DOHH2 (cell line): ENCODE data around the gene KATNIP.

Experiments used
- H3F3A ChIP-seq: fragments of 200-600 bp; sonication (generic), shearing (Covaris generic); 2 replicates; pipeline ENCODE4 v1.6.0; 2016; ENCODE audit warnings: antibody characterized with exemption, mild to moderate bottlenecking; ENCODE audit not compliant: control insufficient read depth, insufficient read depth
- H3K27ac ChIP-seq: fragments of 200-600 bp; sonication (generic); 2 replicates; pipeline ENCODE4 v1.5.1; 2014; ENCODE audit warnings: low read depth, mild to moderate bottlenecking, low read length, moderate library complexity
- H3K27me3 ChIP-seq: fragments of 200-600 bp; sonication (generic); 2 replicates; pipeline ENCODE4 v1.6.1; 2014; ENCODE audit warnings: mild to moderate bottlenecking, low read length, mixed read lengths; ENCODE audit not compliant: control insufficient read depth
- H3K36me3 ChIP-seq: fragments of 200-600 bp; sonication (generic); 2 replicates; pipeline ENCODE4 v1.6.1; 2014; ENCODE audit warnings: mild to moderate bottlenecking, low read length, moderate library complexity, mixed read lengths; ENCODE audit not compliant: control insufficient read depth
- H3K4me1 ChIP-seq: fragments of 200-600 bp; sonication (generic); 2 replicates; pipeline ENCODE4 v1.6.1; 2014; ENCODE audit warnings: mild to moderate bottlenecking, low read length, mixed read lengths; ENCODE audit not compliant: control insufficient read depth
- H3K4me2 ChIP-seq: fragments of 200-600 bp; sonication (generic); 2 replicates; pipeline ENCODE4 v1.6.0; 2014; ENCODE audit warnings: mild to moderate bottlenecking, low read length, moderate library complexity
- H3K4me3 ChIP-seq: fragments of 200-600 bp; sonication (generic); 2 replicates; pipeline ENCODE4 v1.5.1; 2014; ENCODE audit warnings: mild to moderate bottlenecking, low read length, mixed read lengths
- H3K79me2 ChIP-seq: fragments of 200-600 bp; sonication (generic); 2 replicates; pipeline ENCODE4 v1.6.1; 2014; ENCODE audit warnings: mild to moderate bottlenecking, low read length, mixed read lengths; ENCODE audit not compliant: control insufficient read depth
- H3K9me2 ChIP-seq: fragments of 200-600 bp; sonication (generic); replicated peaks from 2 replicates; pipeline ENCODE4 v1.6.1; 2014; ENCODE audit warnings: mild to moderate bottlenecking, low read length, mixed read lengths; ENCODE audit not compliant: control insufficient read depth
- H3K9me3 ChIP-seq: fragments of 200-600 bp; sonication (generic); 2 replicates; pipeline ENCODE4 v1.6.1; 2014; ENCODE audit warnings: antibody characterized with exemption, low read length, mixed read lengths; ENCODE audit not compliant: control insufficient read depth, insufficient read depth
- H4K20me1 ChIP-seq: fragments of 200-600 bp; sonication (generic); 2 replicates; pipeline ENCODE4 v1.6.0; 2014; ENCODE audit warnings: low read depth, mild to moderate bottlenecking, antibody characterized with exemption, low read length, moderate library complexity; ENCODE audit not compliant: control insufficient read depth, insufficient read depth
- EZH2phosphoT487 ChIP-seq: fragments of 200-600 bp; sonication (generic); IDR thresholded peaks from 2 replicates; pipeline ENCODE4 v1.6.1; 2017; ENCODE audit warnings: borderline replicate concordance, mild to moderate bottlenecking, antibody characterized with exemption, low read length, moderate library complexity, mixed read lengths
- TF ChIP-seq, protein P1 (sequence below): fragments of 200-600 bp; sonication (generic); IDR thresholded peaks from one replicate; pipeline ENCODE4 v1.5.1; 2014; ENCODE audit warnings: antibody characterized with exemption, mild to moderate bottlenecking, low read depth, low read length; ENCODE audit not compliant: poor library complexity, severe bottlenecking

The KATNIP gene

DNA sequence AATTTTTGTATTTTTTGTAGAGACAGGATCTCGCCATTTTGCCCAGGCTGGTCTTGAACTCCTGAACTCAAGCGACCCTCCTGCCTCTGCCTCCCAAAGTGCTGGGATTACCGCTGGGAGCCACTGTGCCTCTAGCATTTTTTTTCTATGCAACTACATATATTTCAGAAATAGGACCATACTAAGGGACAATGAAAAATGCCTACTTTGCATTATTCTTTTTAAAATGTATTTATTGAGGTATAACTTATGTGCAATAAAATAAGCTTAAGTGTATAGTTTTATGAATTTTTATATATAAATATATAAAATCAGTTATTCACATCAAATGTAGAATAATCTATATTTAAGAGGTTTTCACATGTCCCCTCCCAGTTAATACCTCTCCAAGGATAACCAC, 38.1 kb downstream of the KATNIP start:
- no peak for TF ChIP-seq EZH2phosphoT487

GRCh38 chr16:27591837-27592236, 41.9 kb downstream of the KATNIP start:
- Histone ChIP-seq H3K36me3 (no peaks in the 10 kb centered on the region), H4K20me1 (no peaks in the 10 kb centered on the region), H3K4me2 (no peak overlapping the region), H3K9me3 (no peaks in the 10 kb centered on the region; the same call in 1 of the 2 replicates), H3F3A (no peaks in the 10 kb centered on the region), H3K79me2 (no peaks in the 10 kb centered on the region), H3K27me3 (no peaks in the 10 kb centered on the region), H3K9me2 (no peaks in the 10 kb centered on the region), H3K4me3 (no peak overlapping the region), H3K4me1 (no peaks in the 10 kb centered on the region), H3K27ac (no peak overlapping the region)
- TF ChIP-seq EZH2phosphoT487, result no peak
- TF ChIP-seq, protein P1, sequence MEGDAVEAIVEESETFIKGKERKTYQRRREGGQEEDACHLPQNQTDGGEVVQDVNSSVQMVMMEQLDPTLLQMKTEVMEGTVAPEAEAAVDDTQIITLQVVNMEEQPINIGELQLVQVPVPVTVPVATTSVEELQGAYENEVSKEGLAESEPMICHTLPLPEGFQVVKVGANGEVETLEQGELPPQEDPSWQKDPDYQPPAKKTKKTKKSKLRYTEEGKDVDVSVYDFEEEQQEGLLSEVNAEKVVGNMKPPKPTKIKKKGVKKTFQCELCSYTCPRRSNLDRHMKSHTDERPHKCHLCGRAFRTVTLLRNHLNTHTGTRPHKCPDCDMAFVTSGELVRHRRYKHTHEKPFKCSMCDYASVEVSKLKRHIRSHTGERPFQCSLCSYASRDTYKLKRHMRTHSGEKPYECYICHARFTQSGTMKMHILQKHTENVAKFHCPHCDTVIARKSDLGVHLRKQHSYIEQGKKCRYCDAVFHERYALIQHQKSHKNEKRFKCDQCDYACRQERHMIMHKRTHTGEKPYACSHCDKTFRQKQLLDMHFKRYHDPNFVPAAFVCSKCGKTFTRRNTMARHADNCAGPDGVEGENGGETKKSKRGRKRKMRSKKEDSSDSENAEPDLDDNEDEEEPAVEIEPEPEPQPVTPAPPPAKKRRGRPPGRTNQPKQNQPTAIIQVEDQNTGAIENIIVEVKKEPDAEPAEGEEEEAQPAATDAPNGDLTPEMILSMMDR, result no peak

More for the DNA sequence above, 38.1 kb downstream of the KATNIP start:
- no peaks in the 10 kb centered on the region for H3K36me3 ChIP-seq
- H3K9me2 ChIP-seq, result no peaks in the 10 kb centered on the region
- H3K4me2 ChIP-seq, result no peak overlapping the region
- H3K27ac ChIP-seq, result no peak overlapping the region
- no peaks in the 10 kb centered on the region for H3K27me3 ChIP-seq
- no peaks in the 10 kb centered on the region for H4K20me1 ChIP-seq
- H3K4me3 ChIP-seq, result no peak overlapping the region
- H3K9me3 ChIP-seq, result no peaks in the 10 kb centered on the region; the same call in 1 of the 2 replicates
- no peaks in the 10 kb centered on the region for H3K79me2 ChIP-seq
- H3F3A ChIP-seq, result no peaks in the 10 kb centered on the region
- H3K4me1 ChIP-seq, result no peaks in the 10 kb centered on the region

DNA sequence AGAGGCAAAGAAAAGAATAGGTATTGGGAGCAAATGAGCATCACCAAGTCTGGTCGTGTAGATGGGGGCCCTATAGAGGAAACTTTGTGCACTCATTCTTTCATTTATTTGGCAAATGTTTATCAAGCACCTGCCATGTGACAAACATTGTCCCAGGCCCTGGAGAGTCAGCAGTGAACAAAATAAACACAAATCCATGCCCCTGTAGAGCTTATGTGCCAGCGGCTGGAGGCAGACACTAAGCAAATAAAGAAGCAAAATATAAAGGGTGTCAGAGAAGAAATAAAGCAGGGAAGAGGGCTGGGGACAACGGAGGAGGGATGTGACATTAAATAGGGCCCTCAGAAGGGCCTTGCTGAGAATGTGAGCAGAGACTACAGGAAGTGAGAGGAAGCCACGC, 45.5 kb downstream of the KATNIP start:
- Histone ChIP-seq H3K9me2 (no peaks in the 10 kb centered on the region), H3K4me2 (no peak overlapping the region), H3F3A (no peaks in the 10 kb centered on the region), H3K36me3 (no peaks in the 10 kb centered on the region), H4K20me1 (no peaks in the 10 kb centered on the region), H3K9me3 (no peaks in the 10 kb centered on the region), H3K27me3 (no peaks in the 10 kb centered on the region), H3K4me1 (no peaks in the 10 kb centered on the region), H3K27ac (no peak overlapping the region), H3K4me3 (no peak overlapping the region), H3K79me2 (no peaks in the 10 kb centered on the region)
- TF ChIP-seq EZH2phosphoT487, result no peak
- TF ChIP-seq, protein P1, result no peak

DNA sequence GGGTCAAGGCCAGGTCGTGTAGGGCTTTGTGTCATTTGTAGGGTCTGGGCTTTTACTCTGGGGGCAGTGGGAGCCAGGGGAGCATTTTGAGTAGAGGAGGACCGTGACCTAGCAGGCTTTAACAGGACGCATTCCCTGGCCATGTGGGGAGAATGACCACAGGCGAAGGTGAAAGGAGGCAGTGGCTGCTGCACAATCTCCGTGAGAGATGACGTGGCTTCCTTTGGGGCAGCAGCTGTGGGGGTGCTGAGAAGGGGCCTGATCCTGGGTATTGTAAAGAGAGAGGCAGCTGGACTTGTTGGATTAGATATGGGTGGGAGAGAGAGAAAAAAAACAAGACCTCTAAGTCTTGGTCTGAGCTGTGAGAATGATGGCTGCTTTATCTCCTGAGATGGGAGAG, 46.0 kb downstream of the KATNIP start:
- Histone ChIP-seq H3K4me2 (no peak overlapping the region), H3K4me1 (no peaks in the 10 kb centered on the region), H3K36me3 (no peaks in the 10 kb centered on the region), H3K27ac (no peak overlapping the region), H3K27me3 (no peaks in the 10 kb centered on the region), H3K79me2 (no peaks in the 10 kb centered on the region), H3K9me3 (no peaks in the 10 kb centered on the region), H3F3A (no peaks in the 10 kb centered on the region), H4K20me1 (no peaks in the 10 kb centered on the region), H3K9me2 (no peaks in the 10 kb centered on the region), H3K4me3 (no peak overlapping the region)
- TF ChIP-seq, protein P1, result no peak
